Endothelial cell of umbilical vein (primary cell): ENCODE measurements around the gene GRM7. TPM values are rescaled to one million over a fixed set of nuclear protein-coding genes. Genes with fewer than 3 reads are reported as not detected.

Source experiments
- BruUV-seq: library from RNA; stranded (reverse); fragments of 400-500 nt; replicated peaks from 2 replicates; lab custom pipeline; 2021; lab: Mats Ljungman, UMichigan
- CTCF ChIA-PET: fragments of 300-600, 350-600 bp; sonication (Branson Sonifier 250); formaldehyde crosslinking; loops from one replicate; lab custom pipeline; 2021; ENCODE audit warnings: antibody characterized with exemption, inconsistent platforms; lab: Charles Lee
- POLR2A ChIA-PET: fragments of 300-600, 350-600 bp; sonication (Branson Sonifier 250); formaldehyde crosslinking; loops from one replicate; lab custom pipeline; 2021; ENCODE audit warnings: antibody characterized with exemption, inconsistent platforms; lab: Charles Lee
- DNase-seq: peaks from one replicate; pipeline ENCODE4 v3.0.0-alpha.2; 2011; ENCODE audit warnings: low read depth, low spot score
- FAIRE-seq: peaks from 2 replicates; lab custom pipeline; 2011; peaks lifted over from hg19 to GRCh38; lab: Jason Lieb, UNC
- H2AFZ ChIP-seq: 2 replicates; pipeline ENCODE4 v1.6.0; 2012; ENCODE audit warnings: low read depth, low read length, control low read depth, inconsistent platforms
- H3K27ac ChIP-seq: 2 replicates; pipeline ENCODE4 v1.5.1; 2011; ENCODE audit warnings: low read depth, mild to moderate bottlenecking, control low read depth, low read length, moderate library complexity; ENCODE audit not compliant: insufficient read depth
- H3K27me3 ChIP-seq, 2 experiments: 2 replicates each; pipeline versions ENCODE4 v1.6.0 to v1.6.1; 2011; ENCODE audit warnings: low read length in 2 of 2, mixed read lengths in 1 of 2; ENCODE audit not compliant: control insufficient read depth in 2 of 2, insufficient read depth in 2 of 2
- H3K36me3 ChIP-seq, 2 experiments: 2 replicates in 1 of 2; 3 replicates in 1 of 2; pipeline ENCODE4 v1.5.1; 2011; ENCODE audit warnings: low read length in 2 of 2, mild to moderate bottlenecking in 1 of 2, moderate library complexity in 1 of 2; ENCODE audit not compliant: control insufficient read depth in 2 of 2, insufficient read depth in 2 of 2; ENCODE audit errors: extremely low read depth in 1 of 2
- H3K4me1 ChIP-seq: 3 replicates; pipeline ENCODE4 v1.5.1; 2011; ENCODE audit warnings: mild to moderate bottlenecking, low read length; ENCODE audit not compliant: control insufficient read depth, insufficient read depth; ENCODE audit errors: extremely low read depth
- H3K4me2 ChIP-seq: 2 replicates; pipeline ENCODE4 v1.6.1; 2011; ENCODE audit warnings: low read length, control low read depth, mixed read lengths; ENCODE audit not compliant: insufficient read depth
- H3K4me3 ChIP-seq, 3 experiments: fragments of 200-600 bp in 1 of 3; sonication (generic), shearing (Covaris generic) in 1 of 3; replicated peaks in 1 of 3; 2 replicates each; pipeline ENCODE4 v1.5.1; 2011 to 2016; ENCODE audit warnings: control low read depth in 3 of 3, low read length in 3 of 3, mild to moderate bottlenecking in 2 of 3, inconsistent platforms in 1 of 3, low read depth in 1 of 3, moderate library complexity in 1 of 3; ENCODE audit not compliant: insufficient read depth in 1 of 3
- H3K79me2 ChIP-seq: 2 replicates; pipeline ENCODE4 v1.6.0; 2012; ENCODE audit warnings: low read length, inconsistent platforms; ENCODE audit not compliant: control insufficient read depth, insufficient read depth
- H3K9ac ChIP-seq: replicated peaks from 2 replicates; pipeline ENCODE3; 2011; ENCODE audit warnings: low read length, control low read depth; ENCODE audit not compliant: insufficient read depth; ENCODE audit errors: extremely low read depth
- H3K9me1 ChIP-seq: replicated peaks from 3 replicates; pipeline ENCODE4 v1.6.0; 2011; ENCODE audit warnings: mild to moderate bottlenecking, low read length; ENCODE audit not compliant: control insufficient read depth, insufficient read depth; ENCODE audit errors: extremely low read depth
- H3K9me3 ChIP-seq: replicated peaks from 2 replicates; pipeline ENCODE4 v1.5.1; 2012; ENCODE audit warnings: low read length, inconsistent platforms; ENCODE audit not compliant: control insufficient read depth, insufficient read depth
- H4K20me1 ChIP-seq: replicated peaks from 2 replicates; pipeline ENCODE3; 2011; ENCODE audit warnings: mild to moderate bottlenecking, low read length; ENCODE audit not compliant: control insufficient read depth, insufficient read depth; ENCODE audit errors: extremely low read depth
- FOS ChIP-seq: IDR thresholded peaks from 2 replicates; pipeline ENCODE4 v1.6.1; 2011; ENCODE audit warnings: mild to moderate bottlenecking, low read length, moderate library complexity, borderline replicate concordance; ENCODE audit not compliant: insufficient read depth
- GATA2 ChIP-seq: IDR thresholded peaks from 2 replicates; pipeline ENCODE4 v1.7.0; 2011; ENCODE audit warnings: low read depth, mild to moderate bottlenecking, moderate library complexity, mixed read lengths, low read length; ENCODE audit not compliant: insufficient read length, insufficient read depth
- JUN ChIP-seq: IDR thresholded peaks from 2 replicates; pipeline ENCODE4 v1.6.1; 2011; ENCODE audit warnings: borderline replicate concordance, low read depth; ENCODE audit not compliant: insufficient read length, insufficient read depth
- MYC ChIP-seq: IDR thresholded peaks from one replicate; pipeline ENCODE4 v1.6.1; 2011; ENCODE audit warnings: mild to moderate bottlenecking, low read depth, low read length
- POLR2A ChIP-seq: IDR thresholded peaks from 2 replicates; pipeline ENCODE4 v1.6.1; 2012; ENCODE audit warnings: low read depth, mild to moderate bottlenecking, control low read depth, low read length
- POLR2AphosphoS5 ChIP-seq: IDR thresholded peaks from 2 replicates; pipeline ENCODE4 v1.6.1; 2012; ENCODE audit warnings: low read depth, mild to moderate bottlenecking, control low read depth, low read length, moderate library complexity; ENCODE audit not compliant: insufficient read depth
- dilution Hi-C: fragments of 300-500 bp; cut with MboI; formaldehyde crosslinking; loops from one replicate; pipeline ENCODE4 v1.15.0; 2019; ENCODE audit warnings: low sequenced_read_pairs; ENCODE audit not compliant: extremely low pct_ligation_motif_present
- intact Hi-C: fragments of 100-400 bp; cut with micrococcal nuclease; formaldehyde crosslinking; loops from one replicate; pipeline ENCODE4 v1.10.0; 2022
- polyA plus RNA-seq, 4 experiments: library from polyadenylated mRNA; depleted of rRNA in 3 of 4; stranded (reverse) in 3 of 4; unstranded in 1 of 4; fragments of >200 nt; gene quantifications; 2 replicates each; pipeline versions ENCODE4 v1.2.1 to v1.2.3, GENCODE V29; 2011 to 2012; ENCODE audit warnings: missing spikeins in 1 of 4
- total RNA-seq: library from RNA; stranded (reverse); gene quantifications from 2 replicates; pipeline ENCODE4 v1.2.3, GENCODE V29; 2021

The GRM7 gene
- total and polyA plus RNA-seq, 2 donors (not counting 3 experiments of a cell fraction or from before 2014, with no cell fraction given): 0.12 TPM; not detected in 1

DNA sequence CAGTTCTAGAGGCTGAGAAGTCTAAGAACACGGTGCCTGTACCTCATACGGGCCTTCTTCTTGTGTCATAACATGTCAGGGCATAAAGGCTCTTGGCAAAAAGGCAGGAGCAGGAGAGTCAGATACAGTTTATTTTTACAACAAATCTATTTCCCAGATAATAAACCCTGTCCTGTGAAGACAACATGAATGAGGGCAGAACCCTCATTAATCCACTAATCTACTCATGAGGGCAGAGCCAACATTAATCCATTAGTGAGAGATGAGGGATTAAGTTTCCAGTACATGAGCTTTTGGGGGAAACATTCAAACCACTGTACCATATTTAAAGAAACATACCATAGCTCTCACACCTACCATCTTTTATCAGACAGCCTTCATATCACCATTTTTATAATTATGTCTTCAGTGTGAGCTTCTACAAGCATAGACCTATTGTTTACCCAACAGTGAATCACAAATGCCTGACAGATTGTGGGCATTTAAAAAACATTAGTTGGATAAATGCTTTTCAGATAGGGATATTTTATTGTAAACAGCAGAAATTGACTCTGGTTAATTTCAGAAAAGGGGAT is 645.8 kb downstream of the GRM7 start:
- peak overlapping the region; percentile 98 for H3K27ac ChIP-seq
- H4K20me1 ChIP-seq: no peaks in the 10 kb centered on the region
- peak; percentile 55 for DNase-seq
- H3K4me1 ChIP-seq: peaks cover 34% of the 10 kb centered on the region
- H3K4me2 ChIP-seq: no peak overlapping the region
- CTCF ChIA-PET: interaction anchor here (1.0 to 1.2 kb wide), 2 partner anchors 294 to 605 kb away, joined by 3 to 4 read pairs; no protein-coding TSS in a partner anchor
- H3K79me2 ChIP-seq: no peaks in the 10 kb centered on the region
- POLR2A ChIA-PET: no interaction called here
- no peak overlapping the region for H3K4me3 ChIP-seq
- H3K9ac ChIP-seq: no peak overlapping the region
- no peaks in the 10 kb centered on the region for H3K36me3 ChIP-seq
- dilution Hi-C loops: no loop called here
- H3K9me3 ChIP-seq: no peaks in the 10 kb centered on the region
- peak overlapping the region; percentile 53 for H2AFZ ChIP-seq
- intact Hi-C loops: no loop called here
- H3K9me1 ChIP-seq: no peaks in the 10 kb centered on the region
- peak; percentile 4 for FAIRE-seq
- no peaks in the 10 kb centered on the region for H3K27me3 ChIP-seq
- BruUV-seq: no TSS peak
- TF ChIP-seq MYC: no peak
- TF ChIP-seq POLR2A: no peak
- TF ChIP-seq POLR2AphosphoS5: no peak
- TF ChIP-seq GATA2: no peak
- TF ChIP-seq JUN: no peak
- TF ChIP-seq FOS: no peak

DNA sequence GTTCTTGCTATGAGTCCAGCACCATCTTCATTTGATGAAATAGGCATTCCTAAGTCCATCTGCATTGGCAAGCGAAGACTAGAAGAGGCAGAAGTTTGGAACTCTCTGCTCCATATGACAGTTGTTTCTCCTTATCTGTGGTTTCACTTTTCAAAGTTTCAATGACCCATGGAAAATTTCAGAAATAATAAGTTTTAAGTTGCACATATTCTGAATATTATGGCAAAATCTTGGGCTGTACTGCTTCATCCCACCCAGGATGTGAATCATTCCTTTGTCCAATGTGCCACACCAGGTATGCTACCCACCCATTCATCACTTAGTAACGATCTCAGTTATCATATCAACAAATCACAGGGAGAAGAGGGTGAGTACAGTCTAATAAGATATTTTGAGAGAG is 647.9 kb downstream of the GRM7 start:
- no peak overlapping the region for H3K27ac ChIP-seq
- no peak overlapping the region for H2AFZ ChIP-seq
- ChIA-PET CTCF (interaction anchor here (0.6 kb wide), 1 partner anchor 282 kb away, joined by 3 read pairs; no protein-coding TSS in a partner anchor), POLR2A (no interaction called here)
- H3K4me2 ChIP-seq: no peak overlapping the region
- intact Hi-C loops (no loop called here), dilution Hi-C loops (no loop called here)
- H3K9me1 ChIP-seq: no peaks in the 10 kb centered on the region
- H3K79me2 ChIP-seq: no peaks in the 10 kb centered on the region
- H3K27me3 ChIP-seq: no peaks in the 10 kb centered on the region
- TF ChIP-seq POLR2A: no peak
- no peak for TF ChIP-seq MYC
- no peak overlapping the region for H3K4me3 ChIP-seq
- peaks cover 32% of the 10 kb centered on the region for H3K4me1 ChIP-seq
- H4K20me1 ChIP-seq: no peaks in the 10 kb centered on the region
- no peak for DNase-seq
- FAIRE-seq: no peak
- no peaks in the 10 kb centered on the region for H3K36me3 ChIP-seq
- no peak overlapping the region for H3K9ac ChIP-seq
- BruUV-seq: no TSS peak
- H3K9me3 ChIP-seq: no peaks in the 10 kb centered on the region
